ENCODE data around the gene AMOTL1.

The AMOTL1 gene

GRCh38 chr11:94741022-94741679 lies 27.0 kb upstream of the AMOTL1 start:
- H3K27ac ChIP-seq: peak overlapping the region in 8 of 21 experiments; percentile 5 to 74 (median 40)
- H3K4me3 ChIP-seq: peak overlapping the region; percentile 34 to 57 (median 49)

GRCh38 chr11:94742665-94743064 lies 25.5 kb upstream of the AMOTL1 start:
- Histone ChIP-seq H3K27ac (no peak overlapping the region), H3K4me3 (no peak overlapping the region)

- Histone ChIP-seq H3K4me3 (no peak overlapping the region), H3K27ac (peak overlapping the region in 1 of 21 experiments; percentile 25)
Observed at GRCh38 chr11:94746721-94747120, 21.4 kb upstream of the AMOTL1 start.

GRCh38 chr11:94747146-94747545 lies 21.0 kb upstream of the AMOTL1 start:
- H3K27ac ChIP-seq: peak overlapping the region in 1 of 21 experiments; percentile 25
- H3K4me3 ChIP-seq: no peak overlapping the region

GRCh38 chr11:94747601-94748041 lies 20.5 kb upstream of the AMOTL1 start:
- Histone ChIP-seq H3K27ac (peak overlapping the region in 2 of 21 experiments; percentile 23 to 61), H3K4me3 (no peak overlapping the region)

- H3K27ac ChIP-seq: peak overlapping the region in 4 of 21 experiments; percentile 0 to 50 (median 28)
Observed at GRCh38 chr11:94749369-94749768, 18.8 kb upstream of the AMOTL1 start.

GRCh38 chr11:94750319-94751217 lies 17.6 kb upstream of the AMOTL1 start:
- H3K27ac ChIP-seq: peak overlapping the region in 13 of 21 experiments; percentile 1 to 68 (median 22)
- H3K4me3 ChIP-seq: no peak overlapping the region

More at GRCh38 chr11:94749369-94749768, 18.8 kb upstream of the AMOTL1 start:
- no peak overlapping the region for H3K4me3 ChIP-seq

- Histone ChIP-seq H3K27ac (peak overlapping the region in 10 of 21 experiments; percentile 17 to 68 (median 38)), H3K4me3 (no peak overlapping the region)
Observed at GRCh38 chr11:94751218-94751609, 16.9 kb upstream of the AMOTL1 start.

GRCh38 chr11:94751786-94752185 lies 16.4 kb upstream of the AMOTL1 start:
- Histone ChIP-seq H3K27ac (no peak overlapping the region), H3K4me3 (no peak overlapping the region)

GRCh38 chr11:94753630-94754029 lies 14.5 kb upstream of the AMOTL1 start:
- no peak overlapping the region for H3K27ac ChIP-seq

GRCh38 chr11:94754335-94754734 lies 13.8 kb upstream of the AMOTL1 start:
- no peak overlapping the region for H3K27ac ChIP-seq
- no peak overlapping the region for H3K4me3 ChIP-seq

More at GRCh38 chr11:94753630-94754029, 14.5 kb upstream of the AMOTL1 start:
- H3K4me3 ChIP-seq: no peak overlapping the region

GRCh38 chr11:94754819-94755218 lies 13.3 kb upstream of the AMOTL1 start:
- H3K4me3 ChIP-seq: no peak overlapping the region
- H3K27ac ChIP-seq: no peak overlapping the region

GRCh38 chr11:94755494-94755893 lies 12.7 kb upstream of the AMOTL1 start:
- Histone ChIP-seq H3K27ac (no peak overlapping the region), H3K4me3 (no peak overlapping the region)

GRCh38 chr11:94757037-94757735 lies 11.0 kb upstream of the AMOTL1 start:
- Histone ChIP-seq H3K4me3 (no peak overlapping the region), H3K27ac (no peak overlapping the region)

GRCh38 chr11:94758666-94759065 lies 9.5 kb upstream of the AMOTL1 start:
- H3K27ac ChIP-seq: no peak overlapping the region
- H3K4me3 ChIP-seq: no peak overlapping the region

- no peak overlapping the region for H3K4me3 ChIP-seq
- no peak overlapping the region for H3K27ac ChIP-seq
Observed at GRCh38 chr11:94759522-94759921, 8.6 kb upstream of the AMOTL1 start.

- H3K27ac ChIP-seq: no peak overlapping the region
- no peak overlapping the region for H3K4me3 ChIP-seq
Observed at GRCh38 chr11:94760296-94760695, 7.9 kb upstream of the AMOTL1 start.

- no peak overlapping the region for H3K27ac ChIP-seq
- H3K4me3 ChIP-seq: no peak overlapping the region
Observed at GRCh38 chr11:94762208-94762607, 5.9 kb upstream of the AMOTL1 start.

- Histone ChIP-seq H3K27ac (peak overlapping the region in 1 of 21 experiments; percentile 41), H3K4me3 (no peak overlapping the region)
Observed at GRCh38 chr11:94762995-94763394, 5.2 kb upstream of the AMOTL1 start.

GRCh38 chr11:94766713-94767206 lies 1.4 kb upstream of the AMOTL1 start:
- H3K27ac ChIP-seq: peak overlapping the region in 15 of 21 experiments; percentile 41 to 98 (median 96)
- H3K4me3 ChIP-seq: no peak overlapping the region

Measured in skin epidermis (tissue), 12 donors.